Measurements from ENCODE around the gene RABGAP1L. TPM values are rescaled to one million over a fixed set of nuclear protein-coding genes. Genes with fewer than 3 reads are reported as not detected.

The RABGAP1L gene
- total RNA-seq, 1 experiment from 2014 or later: 29.3 TPM

DNA sequence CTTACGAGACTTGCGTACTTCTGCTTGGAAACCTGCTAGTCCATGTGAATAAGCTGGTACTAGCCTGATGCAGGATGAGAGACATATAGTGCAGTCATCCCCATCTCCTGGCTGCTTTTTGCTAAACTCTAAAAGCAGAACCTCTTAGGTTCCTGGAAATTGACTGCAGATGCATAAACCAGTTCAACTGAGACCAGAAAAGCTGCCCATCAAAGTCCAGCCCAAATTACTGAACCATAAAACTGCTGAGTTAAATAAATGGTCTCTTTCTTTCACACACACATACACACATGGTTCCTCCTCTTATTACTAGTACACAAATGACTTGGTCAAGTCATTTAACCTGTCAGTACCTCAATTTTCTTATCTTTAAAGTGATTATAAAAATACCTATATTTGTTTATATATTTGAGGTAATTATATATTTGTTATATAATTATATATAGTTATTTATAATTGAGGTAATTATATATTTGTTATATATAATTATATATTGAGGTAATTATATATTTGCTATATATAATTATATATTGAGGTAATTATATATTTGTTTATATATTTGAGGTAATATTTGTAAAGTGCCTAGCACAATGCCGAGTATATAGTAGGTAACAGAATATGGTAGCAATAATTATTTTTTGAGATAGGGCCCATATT lies 25.2 kb upstream of the RABGAP1L start:
- CTCF ChIA-PET: no interaction called here
- intact Hi-C loops (cut with micrococcal nuclease): no loop called here
- Histone ChIP-seq H3K27me3 (ENCODE audit: insufficient read depth, low read length) (no peaks in the 10 kb centered on the region), H2AFZ (ENCODE audit: low read depth, low read length, poor library complexity, severe bottlenecking) (no peak overlapping the region), H3K79me2 (ENCODE audit: insufficient read depth, low read length) (no peaks in the 10 kb centered on the region), H3K4me1 (ENCODE audit: control insufficient read depth in 1 of 2, insufficient read depth in 2 of 2, low read length in 2 of 2) (no peaks in the 10 kb centered on the region), H3K9me3 (ENCODE audit: control insufficient read depth in 1 of 2, insufficient read depth in 1 of 2, low read depth in 1 of 2, low read length in 2 of 2) (no peaks in the 10 kb centered on the region), H3K27ac (ENCODE audit: low read depth, low read length) (no peak overlapping the region), H3K9me2 (ENCODE audit: insufficient read depth) (no peaks in the 10 kb centered on the region), H4K20me1 (ENCODE audit: insufficient read depth) (no peaks in the 10 kb centered on the region), H3K4me2 (ENCODE audit: low read length) (no peak overlapping the region), H3K9ac (ENCODE audit: low read length) (no peak overlapping the region), H3K4me3 (replicated peaks in 1 of 2; ENCODE audit: low read depth in 1 of 2, low read length in 2 of 2) (no peak overlapping the region), H3K36me3 (ENCODE audit: control insufficient read depth in 1 of 2, insufficient read depth in 2 of 2, low read length in 2 of 2) (no peaks in the 10 kb centered on the region)
- POLR2A ChIA-PET: no interaction called here
- TF ChIP-seq ZNF274 (IDR thresholded peaks at IDR 0.05; ENCODE audit: low read depth, low read length) (no peak), ELF1 (IDR thresholded peaks at IDR 0.05; ENCODE audit: borderline replicate concordance, low read depth) (no peak), ZFX (IDR thresholded peaks at IDR 0.05) (no peak), TCF7L2 (IDR thresholded peaks at IDR 0.05; ENCODE audit: borderline replicate concordance, extremely low read depth, insufficient read depth, insufficient read length) (no peak), SIN3A (IDR thresholded peaks at IDR 0.05; ENCODE audit: low read depth) (no peak), YY1 (IDR thresholded peaks at IDR 0.05; ENCODE audit: extremely low read depth, insufficient replicate concordance, low read depth, low read length) (no peak), SP1 (IDR thresholded peaks at IDR 0.05; ENCODE audit: low read depth) (no peak), CBX3 (IDR thresholded peaks at IDR 0.05; ENCODE audit: low read depth) (no peak), SRF (IDR thresholded peaks at IDR 0.05; ENCODE audit: low read depth) (no peak), RAD21 (IDR thresholded peaks at IDR 0.05; ENCODE audit: low read depth) (no peak), POLR2A (IDR thresholded peaks at IDR 0.05; ENCODE audit: borderline replicate concordance, extremely low read depth, insufficient read depth, insufficient read length) (no peak), CEBPB (IDR thresholded peaks at IDR 0.05; ENCODE audit: low read depth) (no peak)
- TF ChIP-seq, protein P1, sequence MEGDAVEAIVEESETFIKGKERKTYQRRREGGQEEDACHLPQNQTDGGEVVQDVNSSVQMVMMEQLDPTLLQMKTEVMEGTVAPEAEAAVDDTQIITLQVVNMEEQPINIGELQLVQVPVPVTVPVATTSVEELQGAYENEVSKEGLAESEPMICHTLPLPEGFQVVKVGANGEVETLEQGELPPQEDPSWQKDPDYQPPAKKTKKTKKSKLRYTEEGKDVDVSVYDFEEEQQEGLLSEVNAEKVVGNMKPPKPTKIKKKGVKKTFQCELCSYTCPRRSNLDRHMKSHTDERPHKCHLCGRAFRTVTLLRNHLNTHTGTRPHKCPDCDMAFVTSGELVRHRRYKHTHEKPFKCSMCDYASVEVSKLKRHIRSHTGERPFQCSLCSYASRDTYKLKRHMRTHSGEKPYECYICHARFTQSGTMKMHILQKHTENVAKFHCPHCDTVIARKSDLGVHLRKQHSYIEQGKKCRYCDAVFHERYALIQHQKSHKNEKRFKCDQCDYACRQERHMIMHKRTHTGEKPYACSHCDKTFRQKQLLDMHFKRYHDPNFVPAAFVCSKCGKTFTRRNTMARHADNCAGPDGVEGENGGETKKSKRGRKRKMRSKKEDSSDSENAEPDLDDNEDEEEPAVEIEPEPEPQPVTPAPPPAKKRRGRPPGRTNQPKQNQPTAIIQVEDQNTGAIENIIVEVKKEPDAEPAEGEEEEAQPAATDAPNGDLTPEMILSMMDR (IDR thresholded peaks at IDR 0.05 in 2 of 3, conservative IDR thresholded peaks at IDR 0.05 in 1 of 3; ENCODE audit: borderline replicate concordance in 1 of 3, insufficient read depth in 1 of 3, low read depth in 2 of 3, low read length in 2 of 3): no peak
- TF ChIP-seq, protein P2, sequence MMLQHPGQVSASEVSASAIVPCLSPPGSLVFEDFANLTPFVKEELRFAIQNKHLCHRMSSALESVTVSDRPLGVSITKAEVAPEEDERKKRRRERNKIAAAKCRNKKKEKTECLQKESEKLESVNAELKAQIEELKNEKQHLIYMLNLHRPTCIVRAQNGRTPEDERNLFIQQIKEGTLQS (IDR thresholded peaks at IDR 0.05): no peak
- TF ChIP-seq, protein P3, sequence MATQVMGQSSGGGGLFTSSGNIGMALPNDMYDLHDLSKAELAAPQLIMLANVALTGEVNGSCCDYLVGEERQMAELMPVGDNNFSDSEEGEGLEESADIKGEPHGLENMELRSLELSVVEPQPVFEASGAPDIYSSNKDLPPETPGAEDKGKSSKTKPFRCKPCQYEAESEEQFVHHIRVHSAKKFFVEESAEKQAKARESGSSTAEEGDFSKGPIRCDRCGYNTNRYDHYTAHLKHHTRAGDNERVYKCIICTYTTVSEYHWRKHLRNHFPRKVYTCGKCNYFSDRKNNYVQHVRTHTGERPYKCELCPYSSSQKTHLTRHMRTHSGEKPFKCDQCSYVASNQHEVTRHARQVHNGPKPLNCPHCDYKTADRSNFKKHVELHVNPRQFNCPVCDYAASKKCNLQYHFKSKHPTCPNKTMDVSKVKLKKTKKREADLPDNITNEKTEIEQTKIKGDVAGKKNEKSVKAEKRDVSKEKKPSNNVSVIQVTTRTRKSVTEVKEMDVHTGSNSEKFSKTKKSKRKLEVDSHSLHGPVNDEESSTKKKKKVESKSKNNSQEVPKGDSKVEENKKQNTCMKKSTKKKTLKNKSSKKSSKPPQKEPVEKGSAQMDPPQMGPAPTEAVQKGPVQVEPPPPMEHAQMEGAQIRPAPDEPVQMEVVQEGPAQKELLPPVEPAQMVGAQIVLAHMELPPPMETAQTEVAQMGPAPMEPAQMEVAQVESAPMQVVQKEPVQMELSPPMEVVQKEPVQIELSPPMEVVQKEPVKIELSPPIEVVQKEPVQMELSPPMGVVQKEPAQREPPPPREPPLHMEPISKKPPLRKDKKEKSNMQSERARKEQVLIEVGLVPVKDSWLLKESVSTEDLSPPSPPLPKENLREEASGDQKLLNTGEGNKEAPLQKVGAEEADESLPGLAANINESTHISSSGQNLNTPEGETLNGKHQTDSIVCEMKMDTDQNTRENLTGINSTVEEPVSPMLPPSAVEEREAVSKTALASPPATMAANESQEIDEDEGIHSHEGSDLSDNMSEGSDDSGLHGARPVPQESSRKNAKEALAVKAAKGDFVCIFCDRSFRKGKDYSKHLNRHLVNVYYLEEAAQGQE (IDR thresholded peaks at IDR 0.05; ENCODE audit: low read depth): no peak
- DNase-seq (ENCODE audit: low read depth, low spot score) (no peak), ATAC-seq (no peak)
- RAD21 ChIA-PET (ENCODE audit: low non-redundant PET in 1 of 2, low total read pairs in 2 of 2, uncharacterized antibody in 2 of 2, unreplicated experiment in 2 of 2): no interaction called here
- BruUV-seq (replicated peaks): no TSS peak

Data from HCT116 (cell line).